ENCODE data around the gene LZTR1.
"Not testable (repeated sequence)": the region's sequence is repeated elsewhere in the genome, so short reads cannot be mapped to it uniquely, and the experiment has no call there.

LZTR1 gene

DNA sequence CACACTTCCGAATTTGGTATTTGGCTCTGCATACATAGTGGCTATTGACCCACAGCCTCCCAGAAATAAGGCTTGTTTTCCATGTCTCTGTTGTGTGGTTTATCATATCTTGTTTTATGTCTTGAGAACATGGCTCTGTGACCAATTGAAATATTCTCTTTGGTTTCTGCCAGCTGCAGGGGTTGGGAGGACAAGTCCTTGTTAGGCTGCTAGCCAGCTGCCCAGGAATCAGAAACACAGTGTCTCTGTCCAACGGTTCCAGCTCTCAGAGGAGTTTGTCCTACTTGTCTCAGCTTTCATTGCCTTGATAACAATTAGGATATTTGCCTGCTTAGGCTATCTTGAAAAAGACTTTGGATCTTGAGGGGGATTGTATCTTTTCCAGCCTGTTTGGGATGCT lies 56.3 kb downstream of the LZTR1 start:
- no peak for DNase-seq

DNA sequence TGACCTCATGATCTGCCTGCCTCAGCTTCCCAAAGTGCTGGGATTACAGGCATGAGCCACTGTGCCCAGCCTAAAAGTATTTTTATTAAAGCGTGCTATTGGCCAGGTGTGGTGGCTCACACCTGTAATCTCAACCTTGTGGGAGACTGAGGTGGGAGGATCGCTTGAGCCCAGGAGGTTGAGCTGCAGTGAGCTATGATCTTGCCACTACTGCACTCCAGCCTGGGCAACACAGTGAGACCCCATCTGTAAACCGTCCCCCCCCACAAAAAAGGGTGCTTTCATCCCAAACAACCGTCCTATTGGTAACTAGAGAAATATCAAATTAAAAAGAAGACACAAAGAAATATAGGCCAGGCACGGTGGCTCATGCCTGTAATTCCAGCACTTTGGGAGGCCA lies 57.1 kb downstream of the LZTR1 start:
- not testable (repeated sequence) for DNase-seq

DNA sequence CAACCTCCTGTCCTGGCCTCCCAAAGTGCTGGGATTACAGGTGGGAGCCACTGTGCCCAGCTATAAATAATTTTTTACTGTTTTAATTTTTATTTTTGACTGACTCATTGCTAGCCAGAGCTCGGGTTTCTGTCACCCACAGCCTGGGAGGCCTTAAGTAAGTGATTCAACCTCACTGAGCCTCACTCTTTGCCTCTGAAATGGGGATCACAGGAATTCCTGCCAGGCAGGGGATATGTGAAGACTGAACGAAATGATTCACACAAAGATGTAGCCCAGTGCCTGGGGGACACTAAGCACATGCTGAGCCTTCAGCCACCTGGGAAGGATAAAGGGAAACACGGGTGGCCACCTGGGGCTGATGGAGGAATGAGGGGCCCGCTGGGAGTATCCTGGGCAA lies 59.8 kb downstream of the LZTR1 start:
- no peak for DNase-seq

DNA sequence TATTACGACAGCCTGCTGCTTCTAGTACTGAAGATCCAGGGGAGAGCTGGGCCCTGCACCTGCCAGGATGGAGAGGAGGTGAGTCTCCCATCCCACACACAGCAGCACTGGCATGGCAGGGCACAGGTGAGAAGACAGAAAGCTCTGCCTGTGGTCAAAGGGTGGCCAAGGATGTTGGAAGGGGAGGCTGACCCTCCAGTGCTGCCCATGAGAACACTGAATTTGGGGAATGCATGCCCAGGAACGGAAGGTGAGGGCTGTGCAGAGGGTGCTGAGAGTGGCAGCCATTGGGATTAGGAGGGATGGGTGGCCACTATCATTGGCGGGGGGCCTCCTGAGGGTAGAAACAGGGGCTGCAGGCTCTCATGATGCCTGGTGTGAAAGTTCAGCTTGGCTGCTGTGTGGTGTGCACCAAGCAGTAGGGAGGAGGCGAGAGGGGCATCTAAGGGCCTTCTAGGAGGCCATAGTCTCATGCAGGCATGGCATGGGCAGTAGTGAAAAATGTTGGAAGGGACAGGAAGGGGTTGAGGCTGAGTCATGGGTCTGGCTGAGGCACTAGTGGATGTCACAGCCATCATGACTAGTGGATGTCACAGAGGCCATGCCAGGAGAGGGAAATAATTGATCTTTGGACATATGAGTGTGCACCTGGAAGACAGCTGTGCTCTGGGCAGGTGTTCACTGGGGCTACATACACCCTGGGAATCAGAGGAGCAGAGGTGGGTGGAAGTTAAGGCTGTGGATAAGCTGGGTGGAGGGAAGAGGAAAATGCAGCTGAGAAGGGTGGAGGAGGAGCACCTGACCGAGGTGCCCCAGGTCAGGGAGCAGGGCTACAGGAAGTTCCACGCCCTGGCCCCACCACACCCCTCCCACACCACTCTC lies 61.1 kb downstream of the LZTR1 start:
- no peak for DNase-seq

DNA sequence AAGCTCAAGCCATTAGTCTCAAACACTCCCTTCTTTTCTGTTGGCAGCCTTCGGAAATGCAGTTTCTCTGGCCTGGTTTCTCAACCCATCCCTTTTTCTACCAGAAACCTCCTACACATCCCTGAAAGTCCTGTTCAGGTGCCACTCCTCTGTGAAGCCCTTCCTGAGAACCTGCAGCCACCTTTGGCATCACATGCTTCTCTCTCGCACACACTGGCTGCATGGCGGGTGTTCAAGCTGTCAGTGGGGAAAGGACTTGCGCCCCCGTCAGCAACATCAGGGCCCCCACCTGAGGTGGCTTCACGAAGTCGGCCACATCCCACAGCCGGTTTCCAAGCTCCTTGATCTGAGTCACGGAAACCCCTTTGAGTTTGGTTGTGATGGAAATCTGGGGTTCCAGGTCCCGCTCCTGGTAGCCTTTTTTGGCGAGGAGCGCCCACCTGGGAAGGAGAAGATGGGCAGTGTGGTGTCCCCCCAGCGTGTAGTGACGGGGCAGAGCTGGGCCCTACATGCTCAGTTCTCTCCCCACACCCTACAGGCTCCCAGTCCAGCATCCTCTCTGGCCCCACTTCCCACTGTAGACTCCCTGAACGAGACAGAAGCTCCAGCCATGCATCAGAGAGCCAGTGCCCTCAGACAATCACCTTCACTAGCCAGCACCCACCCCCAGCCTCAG lies 61.9 kb downstream of the LZTR1 start:
- DNase-seq: no peak

DNA sequence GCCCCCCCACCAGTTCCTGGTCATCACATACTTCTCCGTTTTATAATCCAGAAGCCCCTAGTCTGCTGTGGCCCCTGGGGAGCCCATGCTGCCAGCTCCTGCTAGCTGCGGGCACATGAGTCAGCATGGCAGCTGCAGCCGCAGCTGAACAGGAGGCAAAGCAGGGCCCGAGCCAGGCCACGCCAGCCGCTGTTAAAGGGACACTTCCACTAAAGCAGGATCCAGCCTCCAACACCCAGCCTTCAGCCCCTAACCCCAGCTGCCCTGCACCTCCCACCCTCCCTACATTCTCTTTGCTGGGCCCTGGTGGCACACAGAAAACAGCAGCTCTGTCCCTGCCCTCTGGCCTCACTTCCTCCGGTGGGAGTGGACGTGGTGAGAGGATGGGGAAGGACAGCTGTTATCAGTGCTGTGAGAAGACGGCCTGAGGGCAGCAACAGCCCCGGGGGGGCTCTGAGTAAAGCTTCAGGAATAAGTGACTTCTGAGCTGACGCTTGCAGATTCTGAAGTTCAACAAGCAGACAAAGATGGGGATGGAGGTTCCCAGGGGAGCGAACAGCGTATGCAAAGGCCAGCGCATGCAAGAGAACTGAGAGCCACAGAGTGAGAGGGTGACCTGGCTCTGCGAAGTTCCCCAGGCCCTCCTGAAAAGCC lies 63.0 kb downstream of the LZTR1 start:
- no peak for DNase-seq

DNA sequence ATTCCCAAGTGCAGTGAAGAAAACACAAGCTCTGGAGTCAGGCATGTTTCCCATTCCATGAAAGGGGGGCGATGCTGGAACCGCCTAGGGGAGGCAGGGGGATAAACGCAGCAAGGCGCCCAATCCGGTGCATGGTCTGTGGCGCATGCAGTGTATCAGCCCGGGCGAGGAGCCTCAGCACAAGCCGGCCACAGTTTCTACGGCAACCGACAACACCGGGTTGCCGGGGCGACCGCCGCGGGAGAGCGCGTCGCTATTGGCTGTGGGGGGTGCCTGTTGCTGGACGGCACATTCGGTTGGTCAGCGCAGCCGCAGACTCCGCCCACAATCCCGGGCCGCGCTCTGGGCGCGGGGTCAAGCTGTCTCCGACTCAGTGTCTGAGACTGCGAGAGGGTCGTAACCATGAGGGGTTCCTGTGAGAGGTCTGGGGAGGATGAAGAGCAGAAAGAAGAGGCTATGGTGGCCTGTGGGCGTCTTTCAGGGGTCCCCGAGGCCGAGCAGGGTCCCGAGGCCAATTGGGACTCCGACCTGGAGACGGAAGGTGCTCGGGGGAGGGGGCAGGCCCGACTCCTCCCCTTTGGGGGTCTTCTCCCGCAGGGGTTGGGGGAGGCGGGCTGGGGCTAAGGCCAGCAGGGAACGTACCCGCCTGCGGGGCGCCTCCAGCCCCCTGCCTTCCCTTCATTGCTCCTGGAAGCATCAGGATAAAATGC lies 63.6 kb downstream of the LZTR1 start, which contains the start of gene LRRC74B:
TSS of gene LRRC74B (plus strand) at position 362 of the 710 bp plus-strand sequence. CDS start at position 403, 41 bp downstream.
- peak; percentile 85 for DNase-seq

DNA sequence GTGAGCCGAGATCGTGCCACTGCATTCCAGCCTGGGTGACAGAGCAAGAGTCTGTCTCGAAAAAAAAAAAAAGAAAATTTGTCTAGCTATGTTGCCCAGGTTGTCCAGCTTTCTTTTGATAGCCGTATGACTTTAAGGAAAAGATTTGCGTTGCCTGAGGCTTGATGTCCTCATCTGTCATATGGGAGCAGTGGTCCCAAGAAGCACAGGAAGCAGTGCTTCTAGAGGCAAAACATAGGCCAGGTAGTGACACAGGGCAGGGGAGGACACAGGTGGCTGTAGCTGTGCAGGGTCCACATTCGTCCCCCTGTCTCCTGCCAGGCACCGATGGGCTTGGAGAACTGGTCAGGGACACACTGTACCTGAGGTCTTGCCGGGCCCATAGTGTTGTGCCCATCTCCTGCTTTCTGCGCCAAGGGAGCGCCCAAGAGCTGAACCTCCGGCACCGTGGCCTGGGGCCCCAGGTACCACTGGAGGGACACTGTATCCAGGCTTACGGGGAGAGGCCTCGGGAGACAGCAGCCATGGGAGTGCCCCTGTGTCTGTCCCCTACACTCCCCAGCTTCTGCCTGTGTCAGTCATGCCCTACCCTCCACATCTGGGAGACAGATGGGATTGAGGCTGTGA lies 65.1 kb downstream of the LZTR1 start:
- DNase-seq: no peak

DNA sequence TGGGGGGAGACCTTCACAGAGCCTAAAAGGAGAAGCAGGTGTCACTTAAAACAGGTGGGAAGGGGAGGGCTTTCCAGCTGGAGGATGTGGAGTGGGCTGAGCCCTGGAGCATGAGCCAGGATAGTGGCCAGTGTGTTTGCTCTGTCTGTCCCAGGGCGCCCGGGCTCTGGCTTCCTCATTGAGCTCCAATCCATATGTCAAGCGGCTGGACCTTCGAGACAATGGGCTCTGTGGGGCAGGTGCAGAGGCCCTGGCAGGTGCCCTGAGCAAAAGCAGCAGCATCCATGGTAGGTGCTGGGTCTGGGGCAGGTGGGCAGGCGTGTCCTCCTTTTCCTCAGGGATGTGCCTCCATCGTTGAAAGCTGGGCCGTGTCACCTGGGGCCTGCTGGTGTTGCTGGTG lies 65.6 kb downstream of the LZTR1 start:
- DNase-seq: no peak

DNA sequence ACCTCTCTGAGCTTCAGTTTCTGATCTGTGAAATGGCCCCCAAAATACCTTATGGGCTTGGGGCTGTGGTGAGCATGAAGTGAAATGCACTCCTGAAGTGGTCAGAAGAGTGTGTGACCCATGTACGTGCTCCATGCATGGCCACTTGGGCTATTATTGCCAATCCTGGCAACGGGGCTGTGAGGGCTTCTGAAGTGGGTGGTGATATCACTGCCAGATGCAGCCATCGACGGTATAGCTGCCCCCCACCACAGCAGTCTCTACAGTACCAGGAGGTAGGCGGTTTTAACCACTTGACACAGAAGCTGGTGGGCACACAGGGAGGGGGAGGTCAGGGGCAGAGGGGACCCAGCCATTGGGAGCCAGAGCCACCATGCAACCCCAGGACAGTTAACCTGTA lies 66.4 kb downstream of the LZTR1 start:
- DNase-seq: not testable (repeated sequence)
